Measurements from ENCODE around the gene DIPK2B.

The DIPK2B gene, protein sequence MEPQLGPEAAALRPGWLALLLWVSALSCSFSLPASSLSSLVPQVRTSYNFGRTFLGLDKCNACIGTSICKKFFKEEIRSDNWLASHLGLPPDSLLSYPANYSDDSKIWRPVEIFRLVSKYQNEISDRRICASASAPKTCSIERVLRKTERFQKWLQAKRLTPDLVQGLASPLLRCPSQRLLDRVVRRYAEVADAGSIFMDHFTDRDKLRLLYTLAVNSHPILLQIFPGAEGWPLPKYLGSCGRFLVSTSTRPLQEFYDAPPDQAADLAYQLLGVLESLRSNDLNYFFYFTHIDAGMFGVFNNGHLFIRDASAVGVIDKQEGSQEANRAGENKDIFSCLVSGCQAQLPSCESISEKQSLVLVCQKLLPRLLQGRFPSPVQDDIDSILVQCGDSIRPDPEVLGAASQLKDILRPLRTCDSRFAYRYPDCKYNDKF

DNA sequence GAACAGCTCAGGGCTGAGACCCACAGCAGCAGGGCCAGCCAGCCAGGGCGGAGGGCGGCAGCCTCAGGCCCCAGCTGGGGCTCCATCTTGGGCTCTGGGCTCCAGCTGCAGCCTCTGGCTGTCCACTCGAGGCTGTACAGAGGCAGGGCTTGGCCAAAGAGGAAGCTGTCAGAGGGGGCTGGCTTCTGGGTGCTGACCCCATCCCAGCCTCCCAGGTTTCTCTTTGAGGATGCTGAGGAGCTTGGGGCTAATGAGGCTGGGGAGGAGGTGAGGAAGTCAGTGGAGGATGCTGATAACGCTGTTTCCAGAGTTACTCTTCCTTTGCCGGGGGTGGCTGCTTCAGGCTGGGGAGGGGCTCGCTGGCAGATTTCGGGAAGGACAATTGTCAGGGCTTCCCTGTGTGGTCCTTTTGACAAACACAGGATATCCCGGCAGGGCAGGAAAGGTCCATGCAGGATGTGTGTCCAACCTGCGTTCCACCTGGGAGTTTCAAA, at the start of gene DIPK2B:
DIPK2B (minus strand) TSS at position 136 of the 494 bp plus-strand sequence; CDS start at position 86, 50 bp downstream.
- no peak for TF ChIP-seq GATA2 (IDR thresholded peaks at IDR 0.05; ENCODE audit: low read depth, low read length)
- no peak for TF ChIP-seq GATA3 (IDR thresholded peaks at IDR 0.05; ENCODE audit: low read depth, low read length)

DNA sequence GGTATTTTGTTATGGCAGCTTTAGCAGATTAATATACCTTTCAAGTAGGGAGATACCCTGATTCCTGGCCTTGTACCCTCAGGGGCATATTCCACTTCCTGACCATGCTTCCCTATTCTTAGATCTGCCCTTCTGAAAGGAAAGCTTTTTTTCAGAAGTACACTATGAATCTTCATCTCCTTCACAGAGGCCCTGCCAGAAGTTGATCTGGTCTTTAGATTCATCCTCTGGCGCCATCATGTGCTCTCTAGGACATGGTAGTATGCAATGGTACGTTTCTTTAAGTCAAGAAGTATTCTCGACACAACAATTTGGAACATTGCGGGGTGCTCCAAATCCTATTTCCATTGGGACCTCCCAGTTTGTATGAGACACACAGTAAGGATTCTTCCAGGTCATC, 39.6 kb upstream of the DIPK2B start:
- TF ChIP-seq GATA2 (IDR thresholded peaks at IDR 0.05; ENCODE audit: low read depth, low read length), result no peak
- TF ChIP-seq GATA3 (IDR thresholded peaks at IDR 0.05; ENCODE audit: low read depth, low read length), result no peak

DNA sequence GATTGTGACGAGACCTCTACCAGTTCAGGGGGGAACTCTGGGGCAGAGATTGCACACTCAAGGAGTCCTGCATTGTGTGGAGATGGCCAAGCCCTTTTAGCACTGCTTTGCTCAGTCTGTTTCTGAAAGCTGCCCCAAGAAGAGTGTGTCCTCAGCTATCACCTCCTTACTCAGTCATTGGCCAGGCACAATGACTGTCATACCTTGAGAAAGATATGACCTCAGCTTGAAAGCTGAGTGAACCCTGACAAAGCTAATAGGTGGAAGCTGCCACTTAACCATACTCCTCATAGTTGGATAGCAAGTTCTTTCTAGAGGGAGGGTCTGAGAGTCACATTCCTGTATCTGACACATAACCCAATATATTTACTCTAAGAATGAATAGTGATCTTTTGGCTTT, 37.8 kb upstream of the DIPK2B start:
- TF ChIP-seq GATA2 (IDR thresholded peaks at IDR 0.05; ENCODE audit: low read depth, low read length) (no peak), GATA3 (IDR thresholded peaks at IDR 0.05; ENCODE audit: low read depth, low read length) (no peak)

DNA sequence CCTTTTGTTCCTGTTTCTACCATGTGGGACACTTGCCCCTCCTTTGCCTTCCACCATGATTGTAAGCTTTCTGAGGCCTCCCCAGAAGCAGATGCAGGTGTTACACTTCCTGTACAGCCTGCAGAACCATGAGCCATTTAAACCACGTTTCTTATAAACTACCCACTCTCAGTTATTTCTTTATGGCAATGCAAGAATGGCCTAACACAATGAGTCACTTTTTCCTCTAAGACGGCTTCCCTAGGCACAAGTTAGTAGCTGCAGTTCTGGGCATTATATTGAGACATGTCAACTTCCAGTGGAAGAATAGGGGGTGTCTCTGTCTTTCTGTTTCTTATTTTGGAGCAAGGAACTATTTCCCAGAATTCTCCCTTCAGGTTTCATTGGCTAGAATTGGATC, 32.9 kb upstream of the DIPK2B start:
- no peak for TF ChIP-seq GATA2 (IDR thresholded peaks at IDR 0.05; ENCODE audit: low read depth, low read length)
- TF ChIP-seq GATA3 (IDR thresholded peaks at IDR 0.05; ENCODE audit: low read depth, low read length), result no peak

DNA sequence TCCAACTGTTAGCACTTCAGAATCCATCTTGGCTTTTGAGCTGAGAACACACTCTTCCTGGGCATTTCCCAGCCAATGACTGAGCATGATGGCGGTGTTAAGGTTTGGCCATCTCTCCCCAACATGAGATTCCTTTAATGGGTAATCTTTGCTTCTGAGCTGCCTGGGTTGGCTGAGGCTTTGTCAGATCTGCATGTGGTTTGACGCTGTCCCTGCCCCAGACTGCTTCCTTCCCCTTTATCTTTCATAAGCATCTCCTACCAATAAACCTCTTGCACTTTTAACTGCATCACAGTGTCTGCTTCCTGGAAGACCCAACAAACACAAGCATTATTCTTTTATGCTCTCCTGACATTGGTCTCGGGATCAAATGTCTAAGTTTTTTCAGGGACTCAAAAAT, 31.5 kb upstream of the DIPK2B start:
- TF ChIP-seq GATA3 (IDR thresholded peaks at IDR 0.05; ENCODE audit: low read depth, low read length) (no peak), GATA2 (IDR thresholded peaks at IDR 0.05; ENCODE audit: low read depth, low read length) (no peak)

DNA sequence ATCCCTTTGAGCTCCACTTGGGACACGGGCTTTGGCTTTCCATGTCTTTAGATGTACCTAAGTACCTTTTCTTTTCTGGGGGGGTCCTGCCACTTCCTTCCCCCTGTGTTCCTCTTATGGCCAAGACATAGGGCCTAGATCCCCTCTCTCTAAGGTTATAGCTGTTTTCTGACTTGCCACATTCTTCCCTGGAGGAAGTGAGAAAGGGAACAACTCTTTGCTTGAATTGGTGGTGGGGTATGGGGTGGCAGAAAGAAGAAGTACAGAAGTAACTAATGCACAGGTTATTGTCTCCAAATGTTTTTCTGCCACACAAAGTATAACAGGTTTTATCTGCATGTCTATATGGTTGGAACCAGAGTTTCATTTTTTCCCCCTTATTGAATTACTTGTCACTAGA, 29.7 kb upstream of the DIPK2B start:
- TF ChIP-seq GATA2 (IDR thresholded peaks at IDR 0.05; ENCODE audit: low read depth, low read length) (no peak), GATA3 (IDR thresholded peaks at IDR 0.05; ENCODE audit: low read depth, low read length) (no peak)

DNA sequence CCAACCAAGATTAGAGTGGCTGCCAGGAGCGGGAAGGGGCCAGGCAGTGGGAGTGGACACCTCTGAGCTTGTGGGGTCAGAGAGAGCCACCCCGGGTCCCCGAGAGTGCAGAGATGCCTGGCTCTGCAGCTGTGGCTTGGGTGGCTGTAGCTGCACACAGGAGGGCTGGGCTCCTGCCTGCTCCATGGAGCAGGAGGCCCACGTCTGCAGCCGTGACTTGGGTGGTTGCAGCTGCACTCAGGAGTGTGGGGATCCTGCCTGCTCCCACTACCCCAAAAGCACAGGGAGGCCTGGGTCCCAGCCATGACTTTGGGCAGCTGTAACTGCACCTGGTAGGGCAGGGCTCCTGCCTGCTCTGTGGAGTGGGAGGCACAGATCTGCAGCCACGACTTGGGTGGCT, 28.7 kb upstream of the DIPK2B start:
- TF ChIP-seq GATA2 (IDR thresholded peaks at IDR 0.05; ENCODE audit: low read depth, low read length), result no peak
- no peak for TF ChIP-seq GATA3 (IDR thresholded peaks at IDR 0.05; ENCODE audit: low read depth, low read length)

DNA sequence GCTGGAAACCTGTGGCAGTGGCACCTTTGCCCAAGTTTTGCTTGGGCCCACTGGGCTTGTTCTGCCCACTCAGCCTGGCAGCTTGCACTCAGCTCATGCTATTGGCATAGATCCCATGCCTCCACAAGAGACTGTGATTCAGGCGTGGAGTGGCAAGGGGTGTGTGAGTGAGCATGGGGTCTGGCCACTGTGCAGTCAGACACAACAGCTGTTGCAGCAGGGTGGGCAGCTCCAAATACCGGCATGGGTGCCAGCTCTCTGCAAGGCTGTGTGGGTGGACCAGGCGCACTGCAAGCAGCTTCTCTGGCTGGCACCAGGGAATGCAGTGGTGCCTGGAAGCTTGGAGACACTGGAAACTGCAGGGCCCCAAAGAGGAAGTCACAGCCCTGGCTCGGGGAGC, 27.4 kb upstream of the DIPK2B start:
- TF ChIP-seq GATA2 (IDR thresholded peaks at IDR 0.05; ENCODE audit: low read depth, low read length) (no peak), GATA3 (IDR thresholded peaks at IDR 0.05; ENCODE audit: low read depth, low read length) (no peak)

DNA sequence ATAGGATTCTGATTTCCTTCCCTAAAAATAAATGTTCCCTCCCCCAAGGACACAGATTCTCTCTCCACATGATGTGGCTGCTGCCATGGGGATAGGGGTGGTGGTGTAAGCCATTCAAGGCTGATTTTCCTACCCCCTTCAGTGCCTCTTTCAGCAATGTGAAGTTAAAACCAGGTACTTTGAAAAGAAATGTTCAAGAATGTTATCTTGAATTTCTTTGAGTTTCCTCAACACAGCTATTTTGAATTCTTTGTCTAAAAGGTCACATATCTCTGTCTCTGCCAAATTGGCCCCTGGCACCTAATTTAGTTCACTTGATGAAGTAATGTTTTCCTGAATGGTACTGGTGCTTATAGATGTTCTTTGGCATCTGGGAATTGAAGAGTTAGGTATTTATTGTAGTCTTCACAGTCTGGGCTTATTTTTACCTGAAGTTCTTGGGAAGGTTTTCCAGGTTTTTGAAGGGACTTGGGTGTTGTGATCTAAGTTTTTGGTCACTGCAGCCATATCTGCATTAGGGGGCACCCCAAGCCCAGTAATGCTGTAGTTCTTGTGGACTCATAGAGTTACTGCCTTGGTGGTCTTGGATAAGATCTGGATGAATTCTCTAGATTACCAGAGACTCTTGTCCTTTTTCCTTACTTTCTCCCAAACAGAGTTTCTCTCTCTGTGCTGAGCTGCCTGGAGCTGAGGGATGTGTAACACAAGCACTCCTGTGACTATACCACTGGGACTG, 7.6 kb upstream of the DIPK2B start:
- TF ChIP-seq GATA2 (IDR thresholded peaks at IDR 0.05; ENCODE audit: low read depth, low read length), result no peak
- no peak for TF ChIP-seq GATA3 (IDR thresholded peaks at IDR 0.05; ENCODE audit: low read depth, low read length)

DNA sequence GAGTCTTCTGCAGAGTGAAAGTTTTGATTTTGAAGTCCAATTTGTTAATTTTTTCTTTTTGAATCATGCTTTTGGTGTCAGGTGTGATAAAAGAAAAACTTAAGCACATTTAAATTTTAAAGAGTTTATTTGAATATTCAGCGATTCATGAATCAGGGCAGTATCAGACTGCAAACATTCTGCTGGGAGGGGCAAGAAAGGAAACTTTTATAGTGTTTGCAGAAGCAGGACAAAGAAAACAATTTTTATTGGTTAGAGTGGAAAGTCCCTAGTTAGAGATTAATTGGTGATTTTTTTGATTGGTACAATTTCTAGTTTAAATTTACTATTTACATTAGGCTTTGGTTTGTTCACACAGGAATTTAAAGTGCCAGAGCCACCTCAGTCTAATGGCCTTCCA, 1.5 kb upstream of the DIPK2B start:
- TF ChIP-seq GATA3 (IDR thresholded peaks at IDR 0.05; ENCODE audit: low read depth, low read length) (no peak), GATA2 (IDR thresholded peaks at IDR 0.05; ENCODE audit: low read depth, low read length) (no peak)

DNA sequence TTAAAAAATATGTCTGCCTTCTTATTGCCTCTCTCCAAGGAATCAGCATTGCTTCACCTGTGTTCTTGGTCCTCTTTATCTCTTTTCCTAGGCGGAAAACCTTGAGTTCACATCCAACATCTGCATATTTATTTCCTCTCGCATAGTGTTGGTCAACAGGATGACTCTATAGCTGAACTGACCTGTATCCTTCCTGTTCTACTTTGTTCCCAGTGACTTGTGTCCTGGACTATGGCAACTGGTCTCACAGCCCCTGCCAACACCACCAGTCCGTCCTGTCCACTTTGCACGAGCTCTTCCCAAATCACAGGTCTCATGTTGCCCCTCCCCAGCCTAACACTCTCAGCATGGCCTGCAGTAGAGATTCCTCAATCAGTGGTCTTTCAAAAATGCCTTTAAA, 2.0 kb downstream of the DIPK2B start:
- TF ChIP-seq GATA3 (IDR thresholded peaks at IDR 0.05; ENCODE audit: low read depth, low read length) (no peak), GATA2 (IDR thresholded peaks at IDR 0.05; ENCODE audit: low read depth, low read length) (no peak)

DNA sequence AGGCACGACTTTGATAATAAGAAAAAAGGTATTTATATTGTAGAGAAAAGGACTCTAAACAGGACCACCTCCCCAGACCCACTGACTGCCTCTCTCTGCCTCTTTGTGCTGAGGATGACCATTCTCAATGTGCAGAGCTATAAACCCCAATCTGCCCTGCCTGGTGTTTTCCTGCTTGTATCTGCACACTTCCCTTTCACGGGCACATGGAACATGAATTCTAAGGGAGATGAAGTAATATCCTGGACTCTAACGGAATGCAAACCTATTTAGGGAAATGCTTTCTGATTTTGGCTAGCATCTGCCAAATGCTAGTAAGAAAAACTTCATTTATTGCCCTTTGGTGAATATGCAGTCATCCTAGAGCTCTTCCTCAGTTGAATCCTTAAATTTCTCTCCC, 2.4 kb downstream of the DIPK2B start:
- no peak for TF ChIP-seq GATA2 (IDR thresholded peaks at IDR 0.05; ENCODE audit: low read depth, low read length)
- TF ChIP-seq GATA3 (IDR thresholded peaks at IDR 0.05; ENCODE audit: low read depth, low read length), result no peak

DNA sequence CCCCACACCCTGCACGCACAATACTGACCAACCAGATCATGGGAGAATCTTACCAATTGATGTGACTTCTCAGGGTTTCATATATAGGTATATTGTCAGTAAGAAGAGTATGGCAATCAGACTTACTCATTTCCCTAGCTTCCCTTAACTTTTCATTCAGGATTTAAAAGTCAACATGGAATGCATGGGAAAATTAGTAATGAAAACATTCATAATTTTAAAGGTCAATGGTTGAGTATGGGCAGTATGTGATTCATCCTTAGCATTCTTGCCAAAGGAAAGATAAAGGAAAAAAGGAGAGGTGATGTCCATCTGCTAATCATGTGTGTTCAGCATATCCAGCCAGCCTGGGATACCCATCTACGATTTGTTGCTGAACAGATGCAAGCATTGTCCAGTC, 4.0 kb downstream of the DIPK2B start:
- TF ChIP-seq GATA2 (IDR thresholded peaks at IDR 0.05; ENCODE audit: low read depth, low read length) (no peak), GATA3 (IDR thresholded peaks at IDR 0.05; ENCODE audit: low read depth, low read length) (no peak)

DNA sequence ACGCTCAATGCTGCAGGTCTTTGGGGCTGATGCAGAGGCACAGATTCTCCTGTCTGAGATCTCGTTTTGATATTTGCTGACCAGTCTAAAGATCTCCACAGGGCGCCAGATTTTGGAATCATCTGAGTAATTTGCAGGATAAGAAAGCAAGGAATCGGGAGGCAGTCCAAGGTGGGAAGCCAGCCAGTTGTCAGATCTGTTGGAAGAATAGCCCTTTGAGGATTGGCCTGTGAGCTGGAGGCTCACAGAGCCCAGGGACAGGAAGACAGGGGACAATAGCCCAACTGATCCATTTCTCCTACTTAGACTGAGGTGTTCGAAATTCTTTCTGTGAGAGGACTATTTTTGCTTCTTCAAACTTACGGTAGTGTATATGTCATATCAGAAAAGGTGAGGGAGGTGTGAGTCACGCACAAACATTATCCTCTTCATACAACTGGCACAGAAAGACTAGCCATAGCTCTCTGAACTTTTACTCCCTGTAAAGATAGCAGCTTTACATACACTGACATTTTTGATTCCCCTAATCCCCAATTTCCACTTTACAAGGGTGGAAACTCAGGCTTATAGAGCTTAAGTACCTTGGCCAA, 8.8 kb downstream of the DIPK2B start:
- TF ChIP-seq GATA2 (IDR thresholded peaks at IDR 0.05; ENCODE audit: low read depth, low read length), result no peak
- no peak for TF ChIP-seq GATA3 (IDR thresholded peaks at IDR 0.05; ENCODE audit: low read depth, low read length)
